Panc1 (cell line): ENCODE data around the gene DMRT2. TPM values are rescaled to one million over a fixed set of nuclear protein-coding genes. Genes with fewer than 3 reads are reported as not detected.

Experiments
- ATAC-seq: fragments of 200-7000 bp; cut with Tn5 transposase; 2 replicates; pipeline ENCODE4 v1.9.1; 2020; ENCODE audit warnings: mild to moderate bottlenecking, moderate library complexity
- BruUV-seq: library from RNA; stranded (reverse); fragments of 400-500 nt; replicated peaks from 2 replicates; lab custom pipeline; 2021; lab: Mats Ljungman, UMichigan
- CTCF ChIA-PET: fragments of 300-600 bp; sonication (Branson Sonifier 250); formaldehyde crosslinking; loops from one replicate; lab custom pipeline; 2022; ENCODE audit warnings: antibody characterized with exemption; lab: Charles Lee
- POLR2A ChIA-PET: fragments of 300-600 bp; sonication (Branson Sonifier 250); formaldehyde crosslinking; loops from one replicate; lab custom pipeline; 2022; ENCODE audit warnings: antibody characterized with exemption; lab: Charles Lee
- DNase-seq: peaks from one replicate; pipeline ENCODE4 v3.0.0-alpha.2; 2010; ENCODE audit warnings: low read depth, low spot score
- H3K27ac ChIP-seq: 2 replicates; pipeline ENCODE4 v1.5.1; 2011; ENCODE audit warnings: mild to moderate bottlenecking, low read length, inconsistent platforms
- H3K27me3 ChIP-seq: fragments of 200-500 bp; sonication (Bioruptor generic); 2 replicates; pipeline ENCODE4 v1.6.0; 2014; ENCODE audit warnings: low read length, inconsistent platforms; ENCODE audit not compliant: control insufficient read depth, insufficient read depth
- H3K36me3 ChIP-seq: fragments of 200-500 bp; sonication (Bioruptor generic); 2 replicates; pipeline ENCODE4 v1.5.1; 2014; ENCODE audit warnings: inconsistent platforms, mild to moderate bottlenecking, low read length, moderate library complexity; ENCODE audit not compliant: control insufficient read depth, insufficient read depth
- H3K4me1 ChIP-seq: 2 replicates; pipeline ENCODE4 v1.5.1; 2011; ENCODE audit warnings: inconsistent platforms, mild to moderate bottlenecking, low read length, moderate library complexity; ENCODE audit not compliant: control insufficient read depth, insufficient read depth
- H3K4me3 ChIP-seq, 2 experiments: 2 replicates each; pipeline ENCODE4 v1.5.1; 2011 to 2012; ENCODE audit warnings: low read depth in 2 of 2, low read length in 2 of 2, mild to moderate bottlenecking in 2 of 2, inconsistent platforms in 1 of 2, moderate library complexity in 1 of 2
- H3K9me3 ChIP-seq: fragments of 200-500 bp; sonication (Bioruptor generic); 2 replicates; pipeline ENCODE4 v1.5.1; 2014; ENCODE audit warnings: low read depth, mild to moderate bottlenecking, inconsistent platforms, low read length, moderate library complexity; ENCODE audit not compliant: control insufficient read depth, insufficient read depth
- CTCF ChIP-seq: fragments of 450-650 bp; IDR thresholded peaks from 2 replicates; pipeline ENCODE4 v1.5.1; 2017; ENCODE audit warnings: mild to moderate bottlenecking
- POLR2AphosphoS5 ChIP-seq: IDR thresholded peaks from 2 replicates; pipeline ENCODE4 v1.6.1; 2012; ENCODE audit warnings: mild to moderate bottlenecking, low read depth, low read length, moderate library complexity
- REST ChIP-seq, 2 experiments: IDR thresholded peaks; 2 replicates each; pipeline ENCODE4 v1.6.1; 2011 to 2012; ENCODE audit warnings: low read depth in 2 of 2, control low read depth in 1 of 2, low read length in 1 of 2, mild to moderate bottlenecking in 1 of 2, moderate library complexity in 1 of 2; ENCODE audit not compliant: insufficient read depth in 1 of 2
- SIN3A ChIP-seq: IDR thresholded peaks from 2 replicates; pipeline ENCODE4 v1.6.1; 2012; ENCODE audit warnings: low read depth, mild to moderate bottlenecking, low read length, moderate library complexity, borderline replicate concordance; ENCODE audit not compliant: insufficient read depth
- TCF7L2 ChIP-seq: IDR thresholded peaks from 2 replicates; pipeline ENCODE4 v1.6.1; 2011; ENCODE audit warnings: mild to moderate bottlenecking, low read depth, low read length, inconsistent platforms
- in situ Hi-C: cut with HindIII; loops from 2 replicates; pipeline ENCODE4 v1.10.0; 2016; ENCODE audit warnings: low sequenced_read_pairs, low pct_unique_long_range_greater_than_20kb
- intact Hi-C: fragments of 100-400 bp; cut with micrococcal nuclease; formaldehyde crosslinking; loops from one replicate; pipeline ENCODE4 v1.10.0; 2022; ENCODE audit not compliant: unreplicated experiment
- total RNA-seq: library from RNA; stranded (reverse); gene quantifications from one replicate; pipeline ENCODE4 v1.2.1, GENCODE V29; 2021; ENCODE audit not compliant: unreplicated experiment

DMRT2 gene
- total RNA-seq, 1 experiment from 2014 or later = not detected

GRCh38 chr9:1042466-1042865 is 7.7 kb upstream of the DMRT2 start:
- in situ Hi-C loops = no loop called here
- Histone ChIP-seq H3K27me3 (no peaks in the 10 kb centered on the region), H3K27ac (no peak overlapping the region), H3K4me3 (no peak overlapping the region), H3K36me3 (no peaks in the 10 kb centered on the region), H3K9me3 (no peaks in the 10 kb centered on the region), H3K4me1 (no peaks in the 10 kb centered on the region)
- CTCF ChIA-PET = no interaction called here
- DNase-seq (no peak), ATAC-seq (no peak)
- intact Hi-C loops = no loop called here
- BruUV-seq = no TSS peak
- POLR2A ChIA-PET = no interaction called here
- no peak for TF ChIP-seq POLR2AphosphoS5
- TF ChIP-seq REST (IDR thresholded peaks at IDR 0.05; ENCODE audit: insufficient read depth in 1 of 2, low read depth in 2 of 2, low read length in 1 of 2) = no peak
- TF ChIP-seq CTCF = no peak
- no peak for TF ChIP-seq SIN3A
- no peak for TF ChIP-seq TCF7L2

- CTCF ChIA-PET = no interaction called here
- Histone ChIP-seq H3K27me3 (no peaks in the 10 kb centered on the region), H3K36me3 (no peaks in the 10 kb centered on the region), H3K27ac (no peak overlapping the region), H3K9me3 (no peaks in the 10 kb centered on the region), H3K4me1 (no peaks in the 10 kb centered on the region), H3K4me3 (no peak overlapping the region)
- intact Hi-C loops = no loop called here
- ATAC-seq (no peak), DNase-seq (no peak)
- POLR2A ChIA-PET = no interaction called here
- in situ Hi-C loops = no loop called here
- TF ChIP-seq TCF7L2 (no peak), REST (IDR thresholded peaks at IDR 0.05; ENCODE audit: insufficient read depth in 1 of 2, low read depth in 2 of 2, low read length in 1 of 2) (no peak), CTCF (no peak), SIN3A (no peak), POLR2AphosphoS5 (no peak)
- BruUV-seq = no TSS peak
Measured at GRCh38 chr9:1044643-1045042, 5.5 kb upstream of the DMRT2 start.
